H1 (cell line): ENCODE data around the gene GARNL3. TPM values are rescaled to one million over a fixed set of nuclear protein-coding genes. Genes with fewer than 3 reads are reported as not detected.

Source experiments
- CTCF ChIA-PET: fragments of 300-600 bp; sonication (Branson Sonifier 250); formaldehyde crosslinking; loops from one replicate; lab custom pipeline; 2021; ENCODE audit not compliant: partially characterized antibody; lab: Charles Lee
- POLR2A ChIA-PET: fragments of 300-600 bp; sonication (Branson Sonifier 250); formaldehyde crosslinking; loops from one replicate; lab custom pipeline; 2021; ENCODE audit warnings: inconsistent platforms; ENCODE audit not compliant: partially characterized antibody; lab: Charles Lee
- DNase-seq, 2 experiments: peaks; one replicate each; pipeline versions ENCODE4 v3.0.0 to v3.0.0-alpha.2; 2010 to 2022; ENCODE audit warnings: low spot score in 2 of 2, low read depth in 1 of 2, mixed read lengths in 1 of 2
- FAIRE-seq: peaks from 2 replicates; lab custom pipeline; 2011; peaks lifted over from hg19 to GRCh38; lab: Jason Lieb, UNC
- H2AFZ ChIP-seq: 2 replicates; pipeline ENCODE4 v1.8.1; 2012; ENCODE audit warnings: low read length, inconsistent platforms
- H2AK5ac ChIP-seq: 2 replicates; pipeline ENCODE4 v1.6.1; 2013; ENCODE audit warnings: low read depth, low read length
- H2BK120ac ChIP-seq: replicated peaks from 2 replicates; pipeline ENCODE3; 2013; ENCODE audit warnings: low read depth, low read length, inconsistent platforms
- H2BK12ac ChIP-seq: 2 replicates; pipeline ENCODE4 v1.6.1; 2013; ENCODE audit warnings: low read depth, low read length
- H2BK15ac ChIP-seq: 2 replicates; pipeline ENCODE4 v1.6.1; 2013; ENCODE audit warnings: low read length
- H2BK20ac ChIP-seq: 2 replicates; pipeline ENCODE4 v1.6.1; 2013; ENCODE audit warnings: low read length
- H2BK5ac ChIP-seq: 2 replicates; pipeline ENCODE4 v1.6.1; 2013; ENCODE audit warnings: low read depth, low read length
- H3K14ac ChIP-seq: 2 replicates; pipeline ENCODE4 v1.6.1; 2013; ENCODE audit warnings: inconsistent platforms; ENCODE audit not compliant: insufficient read length
- H3K18ac ChIP-seq: 2 replicates; pipeline ENCODE4 v1.6.1; 2013; ENCODE audit warnings: low read length; ENCODE audit errors: extremely low read depth
- H3K23ac ChIP-seq: 2 replicates; pipeline ENCODE4 v1.6.1; 2013; ENCODE audit warnings: inconsistent platforms; ENCODE audit not compliant: insufficient read length
- H3K23me2 ChIP-seq: 2 replicates; pipeline ENCODE4 v1.6.1; 2013; ENCODE audit warnings: low read depth, low read length
- H3K27ac ChIP-seq: 2 replicates; pipeline ENCODE4 v1.6.1; 2011; ENCODE audit warnings: low read depth, low read length, inconsistent platforms
- H3K27me3 ChIP-seq, 4 experiments: replicated peaks in 1 of 4; 1 replicate in 1 of 4; 2 replicates in 3 of 4; pipeline versions ENCODE4 v1.6.1 to v1.8.1; 2011 to 2013; ENCODE audit warnings: low read length in 3 of 4, mild to moderate bottlenecking in 3 of 4, inconsistent platforms in 2 of 4, mixed read lengths in 2 of 4, moderate library complexity in 1 of 4; ENCODE audit not compliant: control insufficient read depth in 3 of 4, insufficient read depth in 3 of 4; ENCODE audit errors: extremely low read depth in 1 of 4
- H3K36me3 ChIP-seq, 4 experiments: 2 replicates each; pipeline versions ENCODE4 v1.6.1 to v1.8.1; 2011 to 2013; ENCODE audit warnings: mild to moderate bottlenecking in 4 of 4, low read length in 3 of 4, moderate library complexity in 2 of 4, control low read depth in 1 of 4, inconsistent platforms in 1 of 4; ENCODE audit not compliant: insufficient read depth in 4 of 4, control insufficient read depth in 2 of 4
- H3K4ac ChIP-seq: replicated peaks from 2 replicates; pipeline ENCODE3; 2013; ENCODE audit warnings: low read length, low read depth, mixed read lengths, inconsistent platforms; ENCODE audit not compliant: insufficient read length
- H3K4me1 ChIP-seq, 4 experiments: replicated peaks in 1 of 4; 1 replicate in 1 of 4; 2 replicates in 3 of 4; pipeline versions ENCODE4 v1.6.1 to v1.8.1; 2011 to 2013; ENCODE audit warnings: low read length in 3 of 4, inconsistent platforms in 2 of 4, mixed read lengths in 1 of 4; ENCODE audit not compliant: insufficient read depth in 4 of 4, control insufficient read depth in 3 of 4
- H3K4me2 ChIP-seq, 2 experiments: 2 replicates each; pipeline versions ENCODE4 v1.6.1 to v1.8.1; 2011 to 2013; ENCODE audit warnings: low read depth in 2 of 2, low read length in 2 of 2, control low read depth in 1 of 2, inconsistent platforms in 1 of 2, mild to moderate bottlenecking in 1 of 2; ENCODE audit not compliant: insufficient read depth in 1 of 2
- H3K4me3 ChIP-seq, 4 experiments: fragments of 200-600, 300-600 bp in 1 of 4; sonication (generic), shearing (Covaris generic), sonication (Bioruptor Twin) in 1 of 4; 2 replicates each; pipeline versions ENCODE4 v1.5.1 to v1.8.1; 2011 to 2016; ENCODE audit warnings: low read length in 4 of 4, low read depth in 3 of 4, control low read depth in 2 of 4, inconsistent platforms in 2 of 4, mild to moderate bottlenecking in 2 of 4, mixed read lengths in 1 of 4, moderate library complexity in 1 of 4; ENCODE audit not compliant: insufficient read depth in 2 of 4; ENCODE audit errors: extremely low read depth in 1 of 4
- H3K56ac ChIP-seq: replicated peaks from 2 replicates; pipeline ENCODE3; 2013; ENCODE audit warnings: low read depth, mild to moderate bottlenecking, mixed read lengths, low read length, inconsistent platforms; ENCODE audit not compliant: insufficient read length
- H3K79me1 ChIP-seq: 2 replicates; pipeline ENCODE4 v1.6.1; 2013; ENCODE audit warnings: low read depth, low read length, control low read depth
- H3K79me2 ChIP-seq, 2 experiments: 2 replicates each; pipeline versions ENCODE4 v1.6.1 to v1.8.1; 2012 to 2013; ENCODE audit warnings: low read length in 2 of 2, mild to moderate bottlenecking in 2 of 2, inconsistent platforms in 1 of 2; ENCODE audit not compliant: insufficient read depth in 2 of 2, control insufficient read depth in 1 of 2
- H3K9ac ChIP-seq, 4 experiments: replicated peaks in 1 of 4; 1 replicate in 1 of 4; 2 replicates in 3 of 4; pipeline versions ENCODE4 v1.6.1 to v1.8.1; 2011 to 2013; ENCODE audit warnings: low read depth in 3 of 4, low read length in 3 of 4, control low read depth in 2 of 4, mild to moderate bottlenecking in 2 of 4, moderate library complexity in 2 of 4, inconsistent platforms in 1 of 4; ENCODE audit errors: extremely low read depth in 1 of 4
- H3K9me3 ChIP-seq, 2 experiments: 2 replicates each; pipeline versions ENCODE4 v1.6.1 to v1.8.1; 2012 to 2013; ENCODE audit warnings: mild to moderate bottlenecking in 2 of 2, moderate library complexity in 2 of 2, control low read depth in 1 of 2, inconsistent platforms in 1 of 2, low read depth in 1 of 2, low read length in 1 of 2, mixed read lengths in 1 of 2; ENCODE audit not compliant: insufficient read depth in 2 of 2
- H4K20me1 ChIP-seq, 2 experiments: replicated peaks in 1 of 2; 2 replicates each; pipeline versions ENCODE3 to v1.8.1; 2011 to 2013; ENCODE audit warnings: inconsistent platforms in 2 of 2, low read length in 2 of 2, mild to moderate bottlenecking in 1 of 2; ENCODE audit not compliant: insufficient read depth in 2 of 2, control insufficient read depth in 1 of 2
- H4K5ac ChIP-seq: 2 replicates; pipeline ENCODE4 v1.6.1; 2013; ENCODE audit warnings: low read length, low read depth, mixed read lengths, inconsistent platforms; ENCODE audit not compliant: insufficient read length
- H4K8ac ChIP-seq: 2 replicates; pipeline ENCODE4 v1.8.0; 2013; ENCODE audit warnings: mild to moderate bottlenecking, moderate library complexity, low read length, inconsistent platforms; ENCODE audit not compliant: insufficient read depth; ENCODE audit errors: extremely low read depth
- H4K91ac ChIP-seq: replicated peaks from 2 replicates; pipeline ENCODE3; 2013; ENCODE audit warnings: low read length, mixed read lengths, inconsistent platforms; ENCODE audit not compliant: insufficient read length
- CBX5 ChIP-seq: fragments of 300-800, 300-1000 bp; sonication (generic); IDR thresholded peaks from 2 replicates; pipeline ENCODE4 v1.7.1; 2016; ENCODE audit warnings: antibody characterized with exemption, low read length, low read depth
- CHD1 ChIP-seq: IDR thresholded peaks from 2 replicates; pipeline ENCODE4 v1.6.1; 2012; ENCODE audit warnings: low read depth, low read length, improper control_type of control experiment
- CREB1 ChIP-seq: IDR thresholded peaks from 2 replicates; pipeline ENCODE4 v1.6.1; 2012; ENCODE audit warnings: inconsistent platforms
- EGR1 ChIP-seq: IDR thresholded peaks from 2 replicates; pipeline ENCODE4 v1.6.1; 2011; ENCODE audit warnings: low read depth, low read length, borderline replicate concordance
- JUND ChIP-seq: IDR thresholded peaks from 2 replicates; pipeline ENCODE4 v1.6.1; 2011; ENCODE audit warnings: mild to moderate bottlenecking, improper control_type of control experiment, low read length
- KDM4A ChIP-seq: IDR thresholded peaks from one replicate; pipeline ENCODE4 v1.7.1; 2012; ENCODE audit warnings: low read depth, mild to moderate bottlenecking, moderate library complexity, low read length, inconsistent platforms; ENCODE audit not compliant: severe bottlenecking
- PHF8 ChIP-seq: fragments of 200-600 bp; sonication (generic); conservative IDR thresholded peaks from 2 replicates; pipeline ENCODE4 v1.7.1; 2012; ENCODE audit warnings: low read depth, mild to moderate bottlenecking, inconsistent platforms, low read length, moderate library complexity
- POU5F1 ChIP-seq: IDR thresholded peaks from 2 replicates; pipeline ENCODE4 v1.6.1; 2011; ENCODE audit warnings: low read depth, mild to moderate bottlenecking, low read length, moderate library complexity
- RAD21 ChIP-seq, 2 experiments: IDR thresholded peaks in 1 of 2; conservative IDR thresholded peaks in 1 of 2; 2 replicates each; pipeline ENCODE4 v1.6.1; 2011; ENCODE audit warnings: low read depth in 2 of 2, low read length in 2 of 2, improper control_type of control experiment in 1 of 2, inconsistent platforms in 1 of 2, mild to moderate bottlenecking in 1 of 2, moderate library complexity in 1 of 2
- RFX5 ChIP-seq: IDR thresholded peaks from 2 replicates; pipeline ENCODE4 v1.6.1; 2011; ENCODE audit warnings: low read depth, low read length, improper control_type of control experiment, borderline replicate concordance
- SUZ12 ChIP-seq: fragments of 200-600 bp; sonication (generic); IDR thresholded peaks from 2 replicates; pipeline ENCODE4 v1.6.1; 2012; ENCODE audit warnings: mild to moderate bottlenecking, inconsistent platforms, low read length, moderate library complexity, mixed read lengths
- TEAD4 ChIP-seq: IDR thresholded peaks from 2 replicates; pipeline ENCODE4 v1.6.1; 2012; ENCODE audit warnings: low read depth, low read length, inconsistent platforms, mixed read lengths
- YY1 ChIP-seq: IDR thresholded peaks from 2 replicates; pipeline ENCODE4 v1.6.1; 2011; ENCODE audit warnings: low read depth, mild to moderate bottlenecking, low read length
- ZNF274 ChIP-seq: IDR thresholded peaks from 2 replicates; pipeline ENCODE4 v1.7.0; 2012; ENCODE audit warnings: low read length, borderline replicate concordance; ENCODE audit errors: extremely low read depth
- WGBS, 2 experiments: shearing (Covaris generic) in 1 of 2; methylation state at CpG; one replicate each; pipeline versions ENCODE4 v1.1.6 to v1.1.7; 2013 to 2015; ENCODE audit warnings: low lambda C conversion rate in 2 of 2, mixed read lengths in 2 of 2, inconsistent platforms in 1 of 2, low coverage in 1 of 2, missing lambda C conversion rate in 1 of 2; ENCODE audit not compliant: insufficient replicate concordance in 2 of 2, insufficient coverage in 1 of 2, insufficient read length in 1 of 2; ENCODE audit errors: extremely low coverage in 1 of 2, missing lambda C conversion rate in 1 of 2; 5-methylcytosine and 5-hydroxymethylcytosine counted together
- polyA plus RNA-seq, 7 experiments: library from polyadenylated mRNA; depleted of rRNA in 3 of 7; stranded (reverse) in 5 of 7; unstranded in 2 of 7; fragments of >200 nt in 5 of 7; fragments of 200-250 nt in 2 of 7; gene quantifications; 1 replicate in 5 of 7; 2 replicates in 1 of 7; 4 replicates in 1 of 7; pipeline versions ENCODE4 v1.2.1 to v1.2.3, GENCODE V29; 2011 to 2013; ENCODE audit warnings: missing spikeins in 2 of 7, mixed read lengths in 2 of 7
- total RNA-seq: library from RNA; stranded (reverse); fragmentation: NEBNext Ultra II Directional; extraction: Animal tissue kit (Norgen Biotek cat#: 25700); gene quantifications from 2 replicates; pipeline ENCODE4 v1.2.1, GENCODE V29; 2021

The GARNL3 gene
- total and polyA plus RNA-seq, 2 of the 8 experiments (the other 6 are each of a cell fraction or from before 2014, with no cell fraction given): 6.5 to 18.3 TPM

DNA sequence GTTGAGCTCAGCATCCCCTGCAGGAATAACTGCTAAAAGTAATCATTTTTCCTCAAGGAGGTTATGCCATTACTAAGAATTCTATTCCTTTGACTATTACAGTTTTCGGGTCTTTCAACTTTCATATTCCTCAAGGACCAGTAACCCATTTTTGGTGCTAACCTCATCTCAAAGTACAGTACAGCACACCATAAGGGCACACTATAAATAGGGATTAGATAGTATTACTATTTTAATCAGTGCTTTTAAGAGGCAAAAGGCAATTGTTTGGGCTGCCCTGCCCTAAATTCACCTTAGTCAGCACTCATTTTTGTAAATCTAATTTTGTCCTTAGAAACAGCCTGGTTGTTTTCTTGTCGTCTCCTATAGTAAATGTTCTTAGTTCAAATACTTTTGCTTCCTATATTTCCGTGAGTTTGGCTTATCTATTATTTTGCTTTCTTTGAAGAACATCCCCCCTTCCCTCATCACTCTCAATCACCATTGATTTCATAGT is 13.6 kb upstream of the GARNL3 start:
- no peak for DNase-seq
- Histone ChIP-seq H4K8ac (no peak overlapping the region), H2BK15ac (0 out of 2 replicates have a peak overlapping the region, but pooled peaks have one; percentile 35), H3K27me3 (no peaks in the 10 kb centered on the region), H2BK12ac (no peak overlapping the region), H3K4me3 (no peak overlapping the region), H2AFZ (no peak overlapping the region), H3K27ac (no peak overlapping the region), H2BK5ac (peak overlapping the region; percentile 12; the same call in 1 of the 2 replicates), H4K91ac (no peak overlapping the region), H4K20me1 (no peaks in the 10 kb centered on the region), H3K56ac (no peak overlapping the region), H2AK5ac (0 out of 2 replicates have a peak overlapping the region, but pooled peaks have one; percentile 79), H3K79me2 (no peaks in the 10 kb centered on the region), H3K14ac (no peak overlapping the region), H3K79me1 (no peaks in the 10 kb centered on the region), H3K23me2 (no peaks in the 10 kb centered on the region; the same call in 1 of the 2 replicates), H3K4ac (no peak overlapping the region), H3K4me1 (peaks cover 0 to 17% (median 10%) of the 10 kb centered on the region in 4 experiments; a peak in 5 of 7 replicates), H3K4me2 (no peak overlapping the region; a peak in 1 of 4 replicates), H3K23ac (no peak overlapping the region), H2BK20ac (no peak overlapping the region), H4K5ac (no peak overlapping the region), H2BK120ac (no peak overlapping the region), H3K9me3 (peaks cover 4% of the 10 kb centered on the region in 2 experiments; a peak in 1 of 4 replicates), H3K36me3 (peaks cover 0 to 3% (median 0%) of the 10 kb centered on the region in 4 experiments; a peak in 3 of 8 replicates), H3K9ac (no peak overlapping the region), H3K18ac (no peak overlapping the region)
- CTCF ChIA-PET: interaction anchor here (1.5 kb wide), 1 partner anchor 9 kb away, joined by 3 read pairs; no protein-coding TSS in a partner anchor
- WGBS, 2 experiments: 83% methylated on average over 3 of the region's 3 CpGs; no CpG with 5 or more reads in 1 of the 2 experiments
- FAIRE-seq: no peak
- POLR2A ChIA-PET: no interaction called here
- TF ChIP-seq ZNF274 (no peak), CBX5 (no peak), PHF8 (no peak), EGR1 (no peak), RFX5 (no peak), SUZ12 (no peak), YY1 (no peak), TEAD4 (no peak), KDM4A (no peak), RAD21 (IDR thresholded peaks at IDR 0.05 in 1 of 2, conservative IDR thresholded peaks at IDR 0.05 in 1 of 2; ENCODE audit: low read depth in 2 of 2, low read length in 2 of 2) (no peak), CHD1 (no peak), CREB1 (no peak), JUND (no peak), POU5F1 (no peak)
